AG09319 (cell line): ENCODE data around the gene KRTAP3-3.

ENCODE experiments used
- DNase-seq: peaks from one replicate; pipeline ENCODE4 v3.0.0-alpha.2; 2010; ENCODE audit warnings: low read depth; ENCODE audit errors: extremely low read depth
- TF ChIP-seq, protein P1 (sequence below): IDR thresholded peaks from 2 replicates; pipeline ENCODE4 v1.5.1; 2011; ENCODE audit warnings: low read depth, mild to moderate bottlenecking, inconsistent platforms, low read length, moderate library complexity

KRTAP3-3 gene

DNA sequence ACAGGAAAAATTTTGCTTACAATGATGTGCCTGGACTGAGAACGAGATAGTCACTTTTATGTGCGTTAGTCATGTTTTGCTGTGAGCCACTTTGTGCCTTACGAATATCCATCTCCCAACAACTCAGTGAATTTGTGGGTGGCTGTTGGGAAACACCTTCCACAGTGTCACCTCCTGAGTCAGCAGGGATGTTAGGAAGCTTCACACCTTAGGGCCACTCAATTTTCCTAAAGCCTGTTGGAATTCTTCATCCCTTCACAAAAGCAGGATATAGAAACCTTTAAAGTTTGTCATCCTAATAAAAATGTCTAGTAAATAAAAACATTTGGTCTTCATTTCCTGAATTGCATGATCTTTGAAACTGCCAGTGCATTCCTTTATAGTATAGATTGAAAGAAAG, 19.2 kb upstream of the KRTAP3-3 start:
- DNase-seq = no peak
- TF ChIP-seq, protein P1, sequence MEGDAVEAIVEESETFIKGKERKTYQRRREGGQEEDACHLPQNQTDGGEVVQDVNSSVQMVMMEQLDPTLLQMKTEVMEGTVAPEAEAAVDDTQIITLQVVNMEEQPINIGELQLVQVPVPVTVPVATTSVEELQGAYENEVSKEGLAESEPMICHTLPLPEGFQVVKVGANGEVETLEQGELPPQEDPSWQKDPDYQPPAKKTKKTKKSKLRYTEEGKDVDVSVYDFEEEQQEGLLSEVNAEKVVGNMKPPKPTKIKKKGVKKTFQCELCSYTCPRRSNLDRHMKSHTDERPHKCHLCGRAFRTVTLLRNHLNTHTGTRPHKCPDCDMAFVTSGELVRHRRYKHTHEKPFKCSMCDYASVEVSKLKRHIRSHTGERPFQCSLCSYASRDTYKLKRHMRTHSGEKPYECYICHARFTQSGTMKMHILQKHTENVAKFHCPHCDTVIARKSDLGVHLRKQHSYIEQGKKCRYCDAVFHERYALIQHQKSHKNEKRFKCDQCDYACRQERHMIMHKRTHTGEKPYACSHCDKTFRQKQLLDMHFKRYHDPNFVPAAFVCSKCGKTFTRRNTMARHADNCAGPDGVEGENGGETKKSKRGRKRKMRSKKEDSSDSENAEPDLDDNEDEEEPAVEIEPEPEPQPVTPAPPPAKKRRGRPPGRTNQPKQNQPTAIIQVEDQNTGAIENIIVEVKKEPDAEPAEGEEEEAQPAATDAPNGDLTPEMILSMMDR = no peak

DNA sequence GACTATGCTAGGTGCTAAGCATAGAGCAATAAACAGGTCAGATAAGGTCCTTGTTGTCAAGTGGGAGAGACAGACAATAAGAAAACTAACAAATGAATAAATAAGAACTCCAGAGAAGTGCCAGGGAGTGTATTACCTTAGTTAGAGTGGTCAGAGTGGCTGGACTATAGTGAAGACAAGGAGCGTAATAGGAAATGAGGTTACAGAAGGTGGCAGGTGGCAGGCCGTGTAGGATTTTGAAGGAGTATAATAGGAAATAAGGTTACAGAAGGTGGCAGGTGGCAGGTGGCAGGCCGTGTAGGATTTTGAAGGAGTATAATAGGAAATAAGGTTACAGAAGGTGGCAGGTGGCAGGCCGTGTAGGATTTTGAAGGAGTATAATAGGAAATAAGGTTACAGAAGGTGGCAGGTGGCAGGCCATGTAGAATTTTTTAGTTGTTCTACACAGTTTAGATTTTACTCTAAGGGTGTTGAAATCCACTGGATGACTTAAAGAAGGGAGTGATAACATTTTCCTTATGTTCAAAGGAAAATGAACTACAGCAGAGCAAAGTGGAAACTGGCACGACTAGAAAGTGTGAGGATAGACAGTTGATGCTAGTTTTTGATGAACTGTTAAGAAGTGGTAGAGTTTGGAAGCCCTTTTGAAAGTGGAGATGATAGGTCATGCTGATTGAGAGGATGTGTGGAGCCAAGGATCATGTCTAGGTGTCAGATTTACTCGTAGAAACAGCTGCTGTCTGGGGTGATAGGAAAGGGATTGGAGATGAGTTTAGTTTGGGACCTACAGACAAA, 18.6 kb upstream of the KRTAP3-3 start:
- DNase-seq = no peak
- TF ChIP-seq, protein P1 = no peak

DNA sequence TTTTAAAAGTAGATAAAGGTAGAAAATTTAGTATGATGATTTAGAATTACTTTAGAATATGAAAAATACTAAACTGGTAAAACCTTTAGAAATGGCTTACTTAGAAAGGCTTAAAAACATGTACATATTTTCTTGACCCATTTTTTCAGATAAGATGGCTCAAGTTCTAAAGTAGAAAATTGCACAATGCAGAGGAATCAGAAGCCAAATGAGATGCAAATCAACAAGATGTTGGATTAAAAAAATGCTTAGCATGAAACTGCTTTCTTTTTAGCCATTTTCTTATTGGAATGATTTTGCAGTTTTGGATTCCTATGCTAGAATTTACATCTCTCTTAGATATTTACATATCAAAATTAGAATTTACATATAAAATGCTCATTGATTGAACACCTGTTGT, 16.5 kb upstream of the KRTAP3-3 start:
- no peak for DNase-seq
- TF ChIP-seq, protein P1 = no peak

DNA sequence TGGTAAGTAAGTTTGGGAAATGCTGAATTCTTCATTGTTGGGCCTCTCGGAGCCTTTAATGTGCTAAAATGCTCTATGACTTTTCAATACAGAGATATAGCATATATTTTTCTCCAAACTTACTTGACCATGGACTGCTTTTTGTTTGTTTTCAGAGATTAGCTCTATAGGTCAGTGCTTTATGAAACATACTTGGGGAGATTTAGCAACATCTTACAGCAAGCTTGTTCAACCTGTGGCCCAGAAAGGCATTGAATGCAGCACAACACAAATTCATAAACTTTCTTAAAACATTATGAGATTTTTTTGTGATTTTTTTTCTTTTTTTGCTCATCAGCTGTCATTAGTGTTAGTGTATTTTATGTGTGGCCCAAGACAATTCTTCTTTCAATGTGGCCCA, 16.0 kb upstream of the KRTAP3-3 start:
- no peak for DNase-seq
- TF ChIP-seq, protein P1 = no peak

DNA sequence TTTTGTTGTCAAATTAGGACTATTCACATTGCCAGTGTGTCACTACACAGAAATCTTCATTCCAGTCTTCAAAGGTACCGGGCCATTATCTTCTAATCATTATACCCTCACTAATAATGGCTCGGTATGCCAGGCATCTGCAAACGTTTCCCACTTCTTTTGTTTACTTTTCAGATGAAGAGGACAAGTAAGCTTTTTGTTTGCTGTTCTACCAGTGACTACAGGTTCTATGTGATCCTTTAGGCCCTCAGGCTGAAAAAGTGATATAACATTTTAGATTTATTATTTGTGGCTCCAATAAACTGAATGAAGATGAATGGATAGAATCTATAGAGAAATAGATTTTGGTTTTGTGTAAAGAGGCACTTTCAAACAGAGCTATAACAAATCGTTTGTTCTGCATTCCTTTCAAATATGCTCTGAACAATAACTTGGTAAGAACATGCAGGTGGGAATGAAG, 15.4 kb upstream of the KRTAP3-3 start:
- TF ChIP-seq, protein P1 = no peak
- DNase-seq = no peak

DNA sequence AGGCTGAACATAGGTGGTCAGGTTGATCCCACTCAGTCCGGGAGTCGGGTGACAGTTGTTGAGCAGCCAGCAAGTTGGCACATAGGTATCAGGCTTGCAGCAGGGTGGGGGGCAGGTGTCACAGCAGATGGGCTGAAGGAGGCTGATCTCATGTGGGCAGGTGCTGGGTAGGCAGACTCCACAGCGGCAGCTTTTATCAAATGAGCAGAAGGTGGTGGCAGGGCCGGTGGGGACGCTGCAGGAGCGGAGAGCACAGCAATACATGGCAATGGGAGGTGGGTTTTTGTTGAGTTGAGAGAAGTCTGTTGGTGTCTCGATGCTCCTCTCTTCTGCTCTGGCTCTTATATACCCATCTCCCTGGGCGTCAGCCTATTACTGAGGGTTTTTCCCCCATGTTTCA, 14.8 kb upstream of the KRTAP3-3 start, which contains the start of gene KRTAP3-1:
Gene KRTAP3-1, minus strand, starts transcription at position 318 of the 400 bp plus-strand sequence. Its CDS starts 54 bp downstream, at position 264.
- no peak for DNase-seq
- TF ChIP-seq, protein P1 = no peak

DNA sequence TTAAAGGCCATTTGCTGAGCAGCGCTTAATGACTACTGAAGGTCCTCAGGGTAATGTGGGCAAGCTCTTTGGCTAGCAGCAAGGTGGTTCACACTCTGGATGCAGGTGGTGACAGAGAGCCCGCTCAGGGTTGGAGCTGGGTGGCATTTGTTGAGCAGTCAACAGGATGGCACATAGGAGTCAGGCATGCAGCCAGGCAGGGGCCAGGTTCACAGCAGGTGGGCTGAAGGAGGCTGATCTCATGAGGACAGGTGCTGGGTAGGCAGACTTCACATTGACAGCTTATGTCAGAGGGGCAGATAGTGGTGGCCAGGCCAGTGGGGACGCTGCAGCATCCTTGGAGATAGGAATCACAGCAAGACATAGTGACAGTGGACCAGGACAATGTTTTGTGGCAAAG, 10.4 kb upstream of the KRTAP3-3 start:
- no peak for DNase-seq
- TF ChIP-seq, protein P1 = no peak
